Measurements from ENCODE around the gene MPPE1.
"Not testable (repeated sequence)": the region's sequence is repeated elsewhere in the genome, so short reads cannot be mapped to it uniquely, and the experiment has no call there.

The MPPE1 gene

GRCh38 chr18:11882636-11883035 lies 25.5 kb downstream of the MPPE1 start:
- no peak for DNase-seq

- no peak for DNase-seq
These were observed 27.4 kb downstream of the MPPE1 start for GRCh38 chr18:11880586-11881304.

GRCh38 chr18:11877497-11878135 lies 30.5 kb downstream of the MPPE1 start:
- DNase-seq, result no peak

GRCh38 chr18:11874676-11875075 lies 33.4 kb downstream of the MPPE1 start:
- DNase-seq, result no peak

- no peak for DNase-seq
These were observed 34.3 kb downstream of the MPPE1 start for GRCh38 chr18:11873670-11874340.

GRCh38 chr18:11872479-11873136 lies 35.5 kb downstream of the MPPE1 start:
- DNase-seq, result no peak

GRCh38 chr18:11871501-11871900 lies 36.6 kb downstream of the MPPE1 start:
- DNase-seq, result no peak

- no peak for DNase-seq
These were observed 39.9 kb downstream of the MPPE1 start for GRCh38 chr18:11868230-11868629.

GRCh38 chr18:11866764-11867163 lies 41.4 kb downstream of the MPPE1 start:
- DNase-seq, result no peak

GRCh38 chr18:11866329-11866728 lies 41.8 kb downstream of the MPPE1 start:
- DNase-seq, result no peak

GRCh38 chr18:11865071-11865470 lies 43.0 kb downstream of the MPPE1 start:
- DNase-seq, result no peak

- DNase-seq, result no peak
These were observed 43.6 kb downstream of the MPPE1 start for GRCh38 chr18:11864471-11864870.

- no peak for DNase-seq
These were observed 45.5 kb downstream of the MPPE1 start for GRCh38 chr18:11862468-11863137.

- DNase-seq, result no peak
These were observed 46.4 kb downstream of the MPPE1 start for GRCh38 chr18:11861583-11862288.

- no peak for DNase-seq
These were observed 47.3 kb downstream of the MPPE1 start for GRCh38 chr18:11860594-11861450.

GRCh38 chr18:11859903-11860407 lies 48.2 kb downstream of the MPPE1 start:
- DNase-seq, result no peak

- DNase-seq, result no peak
These were observed 48.8 kb downstream of the MPPE1 start for GRCh38 chr18:11859282-11859830.

- DNase-seq, result peak; percentile 48
These were observed 50.8 kb downstream of the MPPE1 start for GRCh38 chr18:11857177-11857887.

- DNase-seq, result not testable (repeated sequence)
These were observed 53.6 kb downstream of the MPPE1 start for GRCh38 chr18:11854554-11854953.

- no peak for DNase-seq
These were observed 56.2 kb downstream of the MPPE1 start for GRCh38 chr18:11851806-11852337.
